ENCODE results near the gene KDM7A.
"Not testable (repeated sequence)": the region's sequence is repeated elsewhere in the genome, so short reads cannot be mapped to it uniquely, and the experiment has no call there.

The KDM7A gene

DNA sequence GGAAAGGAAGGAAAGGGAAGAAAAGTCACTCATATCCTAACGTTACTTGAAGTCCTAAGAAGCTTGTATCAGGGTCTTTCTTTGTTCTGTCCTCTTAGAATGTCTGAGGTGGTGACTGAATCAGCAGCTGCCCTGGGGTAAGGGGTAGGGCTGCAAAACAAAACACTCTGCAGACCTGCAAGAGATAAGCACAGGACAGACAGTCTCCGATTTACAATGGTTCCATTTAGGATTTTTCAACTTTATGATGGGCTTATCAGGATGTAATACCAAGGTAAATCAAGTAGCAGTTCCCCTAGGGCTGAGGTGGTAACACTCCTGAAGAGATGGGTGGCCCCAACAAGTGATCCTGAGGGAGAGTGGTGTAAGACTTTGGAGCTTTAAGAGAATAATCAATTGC is 16.5 kb downstream of the KDM7A start:
- DNase-seq (ENCODE audit: low read depth): no peak

DNA sequence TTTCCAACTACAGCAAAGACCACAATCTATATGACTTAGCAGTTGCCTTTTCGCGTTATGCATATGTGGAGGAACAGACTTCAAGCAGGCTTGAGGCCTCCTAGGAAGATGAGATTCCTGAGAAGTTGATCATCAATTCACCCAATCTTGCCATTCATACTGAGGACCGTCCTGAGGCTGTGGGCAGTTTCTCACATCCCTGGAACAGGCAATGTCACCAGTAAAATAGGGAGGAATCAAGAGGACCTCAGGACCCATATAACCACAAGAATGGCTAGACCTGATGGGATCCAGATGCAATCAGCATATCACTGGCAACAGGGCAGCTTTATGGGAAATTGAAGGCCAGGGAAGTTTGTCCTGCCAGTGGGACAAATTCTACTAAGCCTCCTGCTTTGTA is 17.3 kb downstream of the KDM7A start:
- no peak for DNase-seq (ENCODE audit: low read depth)

DNA sequence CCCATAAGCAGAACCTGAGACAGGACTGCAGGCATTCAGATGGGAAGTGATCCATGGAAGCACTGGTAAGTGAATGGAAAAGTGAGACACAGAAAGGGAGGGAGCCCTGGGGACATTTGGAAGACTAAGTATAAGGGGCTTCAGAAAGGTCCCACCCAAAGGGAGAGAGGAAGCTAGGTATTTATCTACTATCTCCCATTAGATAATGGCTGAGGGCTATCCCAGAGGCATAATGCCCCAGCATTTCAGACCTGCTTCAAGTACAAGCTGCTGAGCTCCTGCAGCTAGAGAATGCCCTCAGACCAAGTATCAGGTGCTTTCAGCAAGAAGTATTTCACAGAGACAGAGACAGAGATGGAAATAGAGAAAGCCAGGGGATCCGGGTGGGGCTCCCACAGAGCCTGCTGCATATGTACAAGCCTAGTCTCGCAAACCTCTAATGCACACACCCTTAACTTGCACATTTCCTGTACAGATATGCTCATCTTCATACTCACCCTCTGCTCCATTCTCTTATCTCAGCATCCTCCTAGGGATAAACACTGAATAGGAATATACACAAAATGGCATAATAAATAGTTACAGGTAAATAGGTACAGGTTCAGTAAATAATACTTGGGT is 20.2 kb downstream of the KDM7A start:
- no peak for DNase-seq (ENCODE audit: low read depth)

DNA sequence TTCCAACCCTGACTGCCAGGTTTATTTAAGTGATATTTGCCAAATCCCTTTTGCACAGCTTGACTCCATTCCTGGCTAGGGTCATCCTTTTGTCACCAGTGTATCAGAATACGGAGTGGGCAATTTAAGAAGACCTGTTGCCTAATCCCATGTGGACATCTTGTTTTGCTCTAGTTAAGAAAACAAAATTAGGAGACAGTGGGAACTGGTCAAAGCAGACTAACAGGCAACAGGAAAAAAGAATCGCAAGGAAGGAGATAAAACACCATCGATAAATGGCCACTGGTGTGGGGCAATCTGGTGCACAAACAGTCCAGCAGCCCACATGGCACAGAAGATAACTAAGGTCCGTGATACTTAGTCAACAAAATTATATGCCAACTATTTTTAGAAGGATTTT is 21.4 kb downstream of the KDM7A start:
- DNase-seq (ENCODE audit: low read depth): no peak

DNA sequence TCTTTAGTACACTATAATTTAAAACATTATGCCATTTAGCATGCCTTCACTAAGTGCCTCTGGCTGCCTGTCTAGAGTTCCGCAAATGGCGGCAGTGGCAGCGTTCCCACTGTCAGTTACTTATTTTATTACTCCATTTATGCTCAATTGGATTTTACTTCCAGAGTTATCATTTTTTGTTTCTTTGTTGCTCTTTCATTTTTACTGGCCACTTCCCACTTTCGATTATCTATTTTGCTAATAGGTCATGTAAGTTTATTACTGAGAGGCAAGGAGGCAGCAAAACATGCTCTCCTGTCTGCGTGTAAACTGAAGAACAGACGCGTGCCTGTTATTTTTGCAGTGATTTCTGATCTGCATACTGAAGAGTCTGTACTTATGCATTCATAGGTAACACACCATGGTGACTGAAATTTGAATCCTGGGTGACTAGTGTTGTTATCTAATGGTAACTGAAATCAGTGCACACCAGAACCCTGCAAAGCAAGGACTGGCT is 23.1 kb downstream of the KDM7A start:
- no peak for DNase-seq (ENCODE audit: low read depth)

DNA sequence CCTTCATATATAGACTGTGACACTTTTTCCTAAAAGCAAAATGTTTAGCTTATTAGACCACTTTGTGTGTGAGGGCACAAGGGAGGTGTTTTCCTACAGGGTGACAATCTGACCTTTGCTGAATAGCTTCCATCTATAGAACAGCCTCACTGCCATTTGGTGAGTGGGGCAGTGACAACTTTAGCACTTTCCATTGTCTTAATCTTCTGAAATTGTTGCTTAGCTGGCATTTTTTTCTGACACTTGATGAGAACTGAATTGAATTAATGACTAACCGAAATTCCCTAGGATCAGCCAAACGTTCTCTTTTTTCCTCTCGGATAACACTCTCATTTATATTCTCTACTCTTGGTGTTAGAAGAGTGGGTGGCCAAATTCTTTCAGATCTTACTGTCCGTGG is 30.2 kb downstream of the KDM7A start:
- no peak for DNase-seq (ENCODE audit: low read depth)

DNA sequence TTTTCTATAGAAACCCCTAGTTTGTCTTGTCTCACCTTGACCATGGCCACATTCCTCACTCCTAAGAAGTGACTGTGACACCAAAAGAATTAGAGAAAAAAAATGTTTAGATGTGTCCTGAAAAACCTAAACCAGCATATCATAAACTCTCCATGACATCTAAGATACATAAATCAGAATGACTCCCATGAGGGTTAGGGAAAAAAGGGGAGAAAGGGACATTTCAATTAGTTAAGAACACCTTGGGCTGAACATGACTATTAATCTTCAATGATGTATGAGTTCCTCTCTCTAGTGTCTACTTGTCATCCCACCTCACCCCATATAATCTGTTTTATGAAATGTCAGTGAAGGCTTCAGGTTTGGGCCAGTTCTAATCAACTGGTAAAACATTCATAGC is 31.1 kb downstream of the KDM7A start:
- no peak for DNase-seq (ENCODE audit: low read depth)

DNA sequence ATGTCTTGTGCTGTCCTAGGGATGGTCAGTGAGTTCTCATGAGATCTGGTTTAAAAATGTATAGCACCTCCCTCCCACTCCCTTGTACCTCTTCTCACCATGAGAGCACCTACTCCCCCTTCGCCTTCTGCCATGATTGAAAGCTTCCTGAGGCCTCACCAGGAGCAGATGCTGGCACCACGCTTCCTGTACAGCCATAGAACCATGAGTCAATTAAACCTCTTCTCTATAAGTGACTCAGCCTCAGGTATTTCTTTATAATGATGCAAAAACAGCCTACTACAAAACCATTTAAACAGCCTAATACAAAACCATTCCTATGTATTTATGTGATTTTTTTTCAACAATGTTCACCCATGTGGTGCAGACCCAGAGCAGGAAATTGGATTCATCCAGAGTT is 32.0 kb downstream of the KDM7A start:
- no peak for DNase-seq (ENCODE audit: low read depth)

DNA sequence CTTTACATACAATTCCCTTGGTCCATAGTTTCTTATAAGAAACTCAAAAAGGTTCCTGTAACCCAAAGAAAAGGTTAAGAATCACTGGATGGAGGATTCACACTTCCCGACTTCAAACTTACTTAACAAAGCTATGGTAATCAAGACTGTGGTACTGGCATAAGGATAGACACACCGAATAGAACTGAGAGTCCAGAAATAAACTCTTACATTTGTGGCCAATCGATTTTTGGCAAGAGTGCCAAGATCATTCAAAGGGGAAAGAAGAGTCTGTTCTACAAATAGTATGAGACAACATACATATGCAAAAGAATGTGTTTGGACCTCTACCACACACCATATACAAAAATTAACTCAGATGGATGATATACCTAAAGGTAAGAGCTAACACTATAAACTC is 32.8 kb downstream of the KDM7A start:
- DNase-seq (ENCODE audit: low read depth): no peak

DNA sequence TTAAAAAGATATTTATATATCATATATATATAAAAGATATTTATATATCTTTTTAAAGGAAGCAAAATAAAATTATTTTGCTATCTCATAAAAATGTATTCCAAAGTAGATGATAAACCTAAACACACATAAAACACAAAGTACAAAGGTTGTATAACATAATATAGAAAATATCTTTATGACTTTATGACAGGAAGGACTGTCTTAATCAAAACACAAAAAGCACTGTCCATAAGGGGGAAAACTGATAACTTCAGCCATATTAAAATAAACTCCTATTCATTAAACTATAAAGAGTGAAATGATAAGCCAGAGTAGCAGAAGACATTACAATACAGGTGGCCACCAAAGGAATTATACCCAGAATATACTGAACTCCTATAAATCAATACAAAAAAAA is 34.8 kb downstream of the KDM7A start:
- no peak for DNase-seq (ENCODE audit: low read depth)

DNA sequence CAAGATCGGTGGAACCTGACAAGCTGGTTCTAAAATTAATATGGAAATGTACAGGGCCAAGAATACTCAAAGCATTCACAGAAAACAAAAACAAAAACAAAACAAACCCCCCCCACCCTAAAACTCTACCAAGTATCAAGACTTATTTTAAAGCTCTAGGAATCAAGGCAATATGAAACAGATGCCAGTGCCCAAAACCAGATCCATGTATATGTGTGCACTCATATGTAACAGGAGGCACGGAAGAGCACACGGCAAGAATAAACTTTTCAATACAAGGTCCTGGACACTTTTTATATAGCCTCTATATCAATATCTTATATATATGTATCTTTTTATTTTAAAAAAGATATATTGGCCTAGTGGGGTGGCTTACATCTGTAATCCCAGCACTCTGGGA is 35.5 kb downstream of the KDM7A start:
- DNase-seq (ENCODE audit: low read depth): no peak

DNA sequence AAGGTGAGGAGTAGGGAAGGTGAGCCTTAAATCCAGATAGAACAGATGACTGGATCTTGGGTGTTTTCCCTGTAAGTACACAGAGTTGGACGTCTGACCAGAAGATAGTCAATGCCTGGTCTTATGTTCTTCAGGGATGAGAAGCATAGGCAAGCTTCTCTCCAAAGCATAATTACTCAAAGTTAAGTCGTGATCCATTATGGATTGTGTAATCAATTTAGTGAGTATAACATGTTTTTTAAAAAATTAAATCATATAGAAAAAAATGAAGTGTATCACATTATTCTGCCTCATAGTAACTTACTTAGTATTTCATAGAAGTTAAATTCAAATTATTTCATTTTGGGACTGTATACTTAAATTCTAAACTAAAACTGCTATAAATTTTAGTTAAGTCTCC is 39.7 kb downstream of the KDM7A start:
- no peak for DNase-seq (ENCODE audit: low read depth)

DNA sequence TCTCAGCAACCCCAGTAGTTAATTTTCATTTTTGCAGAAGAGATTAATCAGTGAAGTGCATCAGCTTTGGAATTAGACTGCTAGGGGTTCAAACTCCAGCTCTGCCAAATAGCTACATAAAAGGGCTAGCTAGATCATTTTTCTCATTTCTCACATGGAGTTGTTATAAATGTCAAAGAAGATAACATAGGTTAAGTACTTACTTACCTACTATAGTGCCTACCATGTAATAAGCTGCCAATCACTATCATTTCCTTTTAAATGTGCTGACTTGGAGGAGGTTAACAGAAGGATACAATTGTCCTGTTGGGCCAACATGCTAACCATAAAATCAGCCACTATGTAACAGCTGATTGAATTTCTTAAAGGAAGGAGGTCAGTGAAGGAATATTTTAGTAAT is 40.7 kb downstream of the KDM7A start:
- DNase-seq (ENCODE audit: low read depth): no peak

DNA sequence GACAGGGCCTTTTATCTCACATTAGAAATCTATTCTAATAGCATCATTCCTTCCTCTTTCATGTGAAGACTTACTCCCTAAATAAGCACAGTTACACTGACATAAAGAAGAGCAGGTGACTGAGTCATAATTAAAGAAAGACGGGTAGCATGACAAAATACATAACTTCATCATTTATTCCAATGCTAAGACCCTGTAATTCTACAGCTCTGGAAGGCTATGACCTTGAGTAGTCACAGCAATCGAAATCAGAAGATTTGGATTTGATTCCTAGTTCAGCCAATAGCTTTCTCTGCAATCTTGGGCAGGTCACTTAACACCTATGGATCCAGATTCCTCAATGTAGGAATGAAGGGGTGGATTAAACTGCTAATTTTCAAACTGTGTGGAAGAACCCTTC is 42.7 kb downstream of the KDM7A start:
- no peak for DNase-seq (ENCODE audit: low read depth)

DNA sequence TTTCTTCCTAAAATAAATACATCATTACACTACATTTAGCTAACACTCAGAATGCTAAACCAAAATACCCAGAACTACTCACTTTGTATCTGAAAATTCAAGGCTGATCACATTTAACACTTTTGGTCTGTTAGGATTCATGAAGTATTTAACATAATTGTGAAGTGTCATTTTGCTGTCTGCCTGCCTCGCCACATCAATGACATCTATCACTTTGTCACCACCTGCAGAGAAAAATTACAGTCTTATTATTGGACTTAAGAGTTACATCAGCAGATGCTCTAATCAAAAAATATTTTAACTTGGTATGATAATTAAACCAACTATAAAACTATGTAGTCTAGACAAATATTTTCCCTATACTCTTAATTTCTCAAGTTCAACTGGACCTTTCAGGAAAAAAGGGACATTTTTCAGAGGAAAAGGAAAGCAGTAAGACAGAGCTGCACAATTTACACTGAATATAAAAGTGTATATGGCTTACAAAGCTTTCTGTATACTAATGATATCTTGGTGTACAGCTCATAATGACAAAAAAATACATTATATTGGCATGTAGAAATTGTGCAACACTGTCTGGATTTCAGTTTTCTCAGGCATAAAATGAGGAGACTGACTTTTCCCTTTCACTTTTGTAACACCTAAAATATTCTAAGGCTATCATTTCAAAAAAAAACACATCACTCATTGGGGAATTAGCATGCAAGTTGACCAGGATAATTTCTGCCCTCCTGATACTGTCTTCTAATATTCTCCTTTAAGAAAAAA is 49.2 kb downstream of the KDM7A start:
- no peak for DNase-seq (ENCODE audit: low read depth)

DNA sequence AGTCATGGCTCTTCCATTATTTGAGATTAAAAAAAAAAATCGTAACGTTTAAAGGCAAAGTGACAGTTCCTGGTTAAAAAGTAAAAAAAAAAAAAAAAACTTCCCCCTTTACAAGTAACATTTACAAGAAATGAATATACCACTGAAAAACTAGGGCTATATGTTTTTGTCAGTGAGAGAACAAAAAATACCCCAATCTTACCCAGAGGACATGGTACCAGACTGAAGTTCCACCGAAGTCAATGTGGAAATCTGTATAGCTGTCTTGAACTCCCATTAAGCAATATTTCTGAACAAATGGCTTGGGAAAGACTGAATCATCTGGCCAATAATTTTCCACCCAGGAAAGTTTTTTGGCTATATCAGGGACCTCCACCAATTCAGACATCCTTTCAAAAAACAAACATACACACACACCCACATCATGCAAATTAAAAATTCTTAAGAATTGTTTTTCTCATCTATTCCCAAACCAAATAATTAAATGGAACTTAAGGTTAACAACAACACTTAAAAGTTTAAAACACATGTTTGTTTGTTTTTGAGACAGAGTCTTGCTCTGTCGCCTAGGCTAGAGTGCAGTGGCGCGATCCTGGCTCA is 50.2 kb downstream of the KDM7A start:
- DNase-seq (ENCODE audit: low read depth): no peak

DNA sequence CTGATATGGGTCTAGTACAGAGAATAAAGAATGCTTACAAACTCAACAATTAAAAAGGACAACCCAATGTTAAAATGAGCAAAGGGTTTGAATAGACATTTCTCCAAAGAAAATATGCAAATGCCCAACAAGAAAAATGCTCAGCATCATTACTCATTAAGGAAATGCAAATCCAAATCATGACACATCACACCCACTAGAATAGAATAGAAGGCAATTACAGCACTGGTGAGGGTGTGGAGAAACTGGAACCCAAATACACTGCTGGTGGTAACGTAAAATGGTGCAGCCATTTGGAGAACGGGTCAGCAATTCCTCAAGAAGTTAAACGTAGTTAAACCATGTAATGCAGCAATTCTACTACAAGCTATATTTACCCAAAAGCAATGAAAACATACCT is 53.8 kb downstream of the KDM7A start:
- DNase-seq (ENCODE audit: low read depth): no peak

DNA sequence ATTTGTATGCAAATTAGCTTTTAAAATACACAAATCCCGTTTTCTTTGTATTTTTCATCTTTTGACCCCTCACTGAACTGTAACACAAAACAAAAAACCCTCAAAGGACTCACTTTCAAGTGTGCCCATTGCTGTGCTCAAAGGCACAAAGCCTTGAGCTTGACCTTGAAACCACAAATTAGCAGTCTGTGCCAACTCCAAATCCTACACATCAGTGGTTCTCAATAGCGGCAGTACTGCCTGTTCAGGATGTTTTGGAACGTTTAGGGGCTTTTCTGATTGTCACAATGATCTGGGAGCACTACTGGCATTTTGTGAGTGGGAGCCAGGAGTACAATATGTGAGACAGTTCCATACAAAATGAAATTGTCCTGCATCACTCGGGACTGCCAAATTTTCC is 55.5 kb downstream of the KDM7A start:
- DNase-seq (ENCODE audit: low read depth): no peak

DNA sequence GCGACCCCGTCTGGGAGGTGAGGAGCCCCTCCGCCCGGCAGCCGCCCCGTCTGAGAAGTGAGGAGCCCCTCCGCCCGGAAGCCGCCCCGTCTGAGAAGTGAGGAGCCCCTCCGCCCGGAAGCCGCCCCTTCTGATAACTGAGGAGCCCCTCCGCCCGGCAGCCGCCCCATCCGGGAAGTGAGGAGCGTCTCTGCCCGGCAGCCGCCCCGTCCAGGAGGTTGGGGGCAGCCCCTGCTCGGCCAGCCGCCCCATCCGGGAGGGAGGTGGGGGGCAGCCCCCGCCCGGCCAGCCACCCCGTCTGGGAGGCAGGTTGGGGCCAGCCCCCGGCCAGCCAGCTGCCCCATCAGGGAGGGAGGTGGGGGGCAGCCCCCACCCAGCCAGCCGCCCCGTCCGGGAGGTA is 62.0 kb downstream of the KDM7A start:
- DNase-seq (ENCODE audit: low read depth): not testable (repeated sequence)

DNA sequence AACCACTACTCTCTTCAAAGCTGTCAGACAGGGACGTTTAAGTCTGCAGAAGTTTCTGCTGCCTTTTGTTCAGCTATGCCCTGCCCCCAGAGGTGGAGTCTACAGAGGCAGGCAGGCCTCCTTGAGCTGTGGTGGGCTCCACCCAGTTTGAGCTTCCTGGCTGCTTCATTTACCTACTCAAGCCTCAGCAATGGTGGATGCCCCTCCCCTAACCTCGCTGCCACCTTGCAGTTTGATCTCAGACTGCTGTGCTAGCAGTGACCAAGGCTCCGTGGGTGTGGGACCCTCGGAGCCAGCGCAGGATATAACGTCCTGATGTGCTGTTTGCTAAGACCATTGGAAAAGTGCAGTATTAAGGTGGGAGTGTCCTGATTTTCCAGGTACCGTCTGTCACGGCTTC is 68.0 kb downstream of the KDM7A start:
- not testable (repeated sequence) for DNase-seq (ENCODE audit: low read depth)

DNA sequence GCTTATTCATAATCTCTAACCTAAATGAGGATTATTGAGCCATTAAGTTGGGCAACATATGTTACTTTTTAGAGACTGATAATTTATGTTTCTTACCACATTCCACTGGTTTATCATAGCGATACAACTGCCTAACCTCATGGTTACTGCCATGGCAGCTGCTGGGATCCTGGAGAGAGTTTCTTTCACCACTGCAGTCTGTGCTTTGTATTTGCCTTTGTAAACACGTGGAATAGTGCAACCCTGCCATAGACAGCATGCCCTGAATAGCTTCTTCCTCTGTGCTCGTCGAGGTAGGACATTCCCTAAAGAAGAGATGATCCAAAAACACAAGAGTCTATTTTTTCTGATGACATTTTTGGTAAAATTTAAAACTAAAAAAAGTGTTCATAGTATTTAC is 80.3 kb downstream of the KDM7A start:
- no peak for DNase-seq (ENCODE audit: low read depth)

DNA sequence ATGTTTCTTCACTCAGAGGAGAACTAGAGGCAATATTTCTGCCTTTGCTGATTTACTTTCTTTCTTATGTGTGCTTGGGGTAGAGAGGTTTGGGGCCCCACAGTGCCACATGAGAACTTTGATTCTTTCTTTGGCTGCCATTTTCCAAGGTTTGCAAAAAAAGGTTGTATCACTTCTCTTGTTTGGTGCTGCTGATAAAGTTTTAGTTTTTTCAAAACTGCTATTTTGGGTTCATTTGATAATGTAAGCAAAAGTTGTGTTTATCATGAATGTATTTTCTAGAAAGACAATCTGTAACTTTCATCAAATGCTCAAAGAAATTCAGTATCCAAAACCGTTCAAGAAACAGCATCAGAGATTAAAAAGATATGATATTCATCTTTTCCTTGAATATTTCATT is 83.4 kb downstream of the KDM7A start:
- no peak for DNase-seq (ENCODE audit: low read depth)

DNA sequence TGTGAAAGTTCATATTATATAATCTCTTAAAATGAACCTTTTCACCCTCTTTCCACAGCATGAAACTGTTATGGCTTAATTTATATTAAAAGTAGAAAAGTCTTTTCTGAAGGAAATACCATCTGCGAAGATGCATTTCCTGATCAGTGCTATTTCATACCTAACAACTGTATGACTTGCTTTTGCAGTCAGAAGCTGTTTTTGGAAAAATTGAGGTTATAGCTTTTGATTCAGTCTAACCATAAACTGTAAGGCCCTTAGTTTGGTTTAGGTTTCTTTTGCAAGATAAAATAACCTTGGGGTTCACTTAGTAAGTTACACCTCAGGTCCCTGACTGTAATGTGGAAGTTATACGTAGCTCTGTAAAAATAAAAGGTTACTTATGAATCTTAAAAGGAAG is 91.3 kb downstream of the KDM7A start:
- DNase-seq (ENCODE audit: low read depth): no peak

DNA sequence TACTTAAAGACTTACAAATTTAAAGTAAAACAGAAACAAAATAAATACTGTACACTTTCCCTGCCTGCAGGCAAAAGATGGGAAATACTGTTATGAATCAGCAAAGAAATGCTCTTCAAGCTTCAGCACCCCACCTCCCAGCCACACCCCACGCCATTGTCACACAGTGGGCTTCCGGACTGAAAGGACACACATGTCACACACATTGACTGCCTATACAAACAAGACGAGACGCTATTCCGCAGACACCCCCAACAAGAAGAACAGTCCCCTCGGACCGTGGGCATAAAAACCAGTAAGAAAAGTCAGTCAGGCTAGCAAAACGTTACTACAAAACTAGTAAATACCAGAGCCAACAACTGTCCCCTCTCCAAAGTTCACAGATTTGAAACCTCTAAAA is 91.8 kb downstream of the KDM7A start:
- DNase-seq (ENCODE audit: low read depth): no peak

All from fibroblast of the conjunctiva (primary cell).